Heart left ventricle (tissue), 13 donors: ENCODE data around the gene MFAP3.

Experiments
- CTCF ChIP-seq, 12 donors: fragments of 200-600 bp; sonication (generic) in 4 of 12; IDR thresholded peaks; one replicate each; pipeline versions ENCODE4 v1.5.0 to v1.8.0; 2018 to 2022; ENCODE audit warnings: antibody characterized with exemption in 12 of 12, mild to moderate bottlenecking in 5 of 12
- POLR2A ChIP-seq, 2 donors: fragments of 450-650 bp; IDR thresholded peaks; one replicate each; pipeline ENCODE4 v1.6.1; 2017; ENCODE audit warnings: antibody characterized with exemption in 2 of 2, mild to moderate bottlenecking in 2 of 2, moderate library complexity in 2 of 2
- donor health status: ischemic (EF 13 %, LVEDD 7.1; RV severe dilation, severe dysfunction).
- donor health status: DM: no; HTN: yes; CAD: no.
- donor health status: DM: no; HTN: no; CAD: no.
- donor health status: ischemic (EF 25% LVEDD 6.9; RV normal size, moderate dysfunction).
- donor health status: ischemic (EF 25% LVEDD 5.7; RV mildly dilated, moderate dysfunction).
- donor health status: ischemic (EF 35%, LVEDD 5.7; RV mildly dilated, moderate dysfunction).
- donor health status: nonischemic (EF 11% LVEDD 7.7; RV severe dilation, severe dysfunction).
- donor health status: DM: yes; HTN: yes; CAD: no.
- donor health status: PGD.
- donor health status: ischemic (EF 29% LVEDD 5.4; RV normal size, mild dysfunction).
- donor health status: nonischemic (EF 23%, LVEDD 6.1; RV moderate dilation, normal function).

- no peak for TF ChIP-seq CTCF (IDR thresholded peaks at IDR 0.05)
- TF ChIP-seq POLR2A (IDR thresholded peaks at IDR 0.05): no peak
These were observed 38.8 kb upstream of the MFAP3 start for GRCh38 chr5:153999995-154000394.
